Amygdala (tissue), 56 donors: ENCODE measurements around the gene GOLIM4.
A peak's percentile ranks its signal among the peaks of the same experiment; 100 is the strongest.

ENCODE experiments used
- DNase-seq, 56 donors: peaks; one replicate each; lab custom pipeline; 2025; lab: John Stamatoyannopoulos, UW

Gene GOLIM4

GRCh38 chr3:168051531-168052471 lies 43.9 kb downstream of the GOLIM4 start:
- DNase-seq, result no peak

- DNase-seq, result no peak
Observed at GRCh38 chr3:168051070-168051469, 44.7 kb downstream of the GOLIM4 start.

- DNase-seq, result no peak
Observed at GRCh38 chr3:168049367-168049974, 46.3 kb downstream of the GOLIM4 start.

GRCh38 chr3:168048414-168049330 lies 47.1 kb downstream of the GOLIM4 start:
- DNase-seq, result no peak

GRCh38 chr3:168047936-168048335 lies 47.8 kb downstream of the GOLIM4 start:
- DNase-seq, result no peak

GRCh38 chr3:168047190-168047795 lies 48.4 kb downstream of the GOLIM4 start:
- peak in 4 of 56 donors; percentile 4 to 72 (median 12) for DNase-seq

GRCh38 chr3:168044049-168044448 lies 51.7 kb downstream of the GOLIM4 start:
- peak in 4 of 56 donors; percentile 1 to 19 (median 8) for DNase-seq

GRCh38 chr3:168040607-168041208 lies 55.0 kb downstream of the GOLIM4 start:
- peak in 7 of 56 donors; percentile 1 to 19 (median 12) for DNase-seq

- no peak for DNase-seq
Observed at GRCh38 chr3:168037020-168037419, 58.7 kb downstream of the GOLIM4 start.

GRCh38 chr3:168036619-168037018 lies 59.1 kb downstream of the GOLIM4 start:
- no peak for DNase-seq

GRCh38 chr3:168034152-168034928 lies 61.4 kb downstream of the GOLIM4 start:
- no peak for DNase-seq

- DNase-seq, result no peak
Observed at GRCh38 chr3:168030577-168030976, 65.1 kb downstream of the GOLIM4 start.

GRCh38 chr3:168029705-168030104 lies 66.0 kb downstream of the GOLIM4 start:
- no peak for DNase-seq

- DNase-seq, result no peak
Observed at GRCh38 chr3:168028086-168028485, 67.6 kb downstream of the GOLIM4 start.

- DNase-seq, result no peak
Observed at GRCh38 chr3:168026764-168027163, 69.0 kb downstream of the GOLIM4 start.

GRCh38 chr3:168025076-168025475 lies 70.6 kb downstream of the GOLIM4 start:
- no peak for DNase-seq

- no peak for DNase-seq
Observed at GRCh38 chr3:168024537-168024941, 71.2 kb downstream of the GOLIM4 start.

GRCh38 chr3:168021737-168022450 lies 73.8 kb downstream of the GOLIM4 start:
- no peak for DNase-seq
